Measurements from ENCODE around the gene GMFB. TPM values are rescaled to one million over a fixed set of nuclear protein-coding genes. Genes with fewer than 3 reads are reported as not detected.

GMFB gene
- total and polyA plus RNA-seq, 9 of the 15 experiments (the other 6 are each of a cell fraction or from before 2014, with no cell fraction given) = 14.0 to 31.7 (median 20.5) TPM

- TF ChIP-seq ZNF407 (IDR thresholded peaks at IDR 0.05; ENCODE audit: low read depth) = no peak
- 0 out of 2 replicates have a peak, but pooled peaks have one; percentile 56 for TF ChIP-seq JUNB (CRISPR knock-in tag; conservative IDR thresholded peaks at IDR 0.05)
- no peak for TF ChIP-seq NKRF (IDR thresholded peaks at IDR 0.05; ENCODE audit: borderline replicate concordance)
- TF ChIP-seq NCOA4 (IDR thresholded peaks at IDR 0.05; ENCODE audit: partially characterized antibody) = no peak
- no peak for TF ChIP-seq L3MBTL2 (IDR thresholded peaks at IDR 0.05)
- TF ChIP-seq SOX6 (IDR thresholded peaks at IDR 0.05) = peak; percentile 55
- no peak for TF ChIP-seq ATF2 (CRISPR knock-in tag; IDR thresholded peaks at IDR 0.05)
- TF ChIP-seq TBP (optimal IDR thresholded peaks at IDR 0.05; ENCODE audit: low read depth, low read length) = no peak
- peak; percentile 57 for TF ChIP-seq NCOR1 (IDR thresholded peaks at IDR 0.05)
- no peak for TF ChIP-seq POLR2H (tag; IDR thresholded peaks at IDR 0.05; ENCODE audit: low read depth)
- TF ChIP-seq CBX3 (IDR thresholded peaks at IDR 0.05; ENCODE audit: borderline replicate concordance in 1 of 2, low read length in 2 of 2) = no peak
- TF ChIP-seq CBX8 (IDR thresholded peaks at IDR 0.05; ENCODE audit: borderline replicate concordance, extremely low read depth, low read depth, low read length, poor library complexity, severe bottlenecking) = no peak
- TF ChIP-seq GATAD2B (IDR thresholded peaks at IDR 0.05; ENCODE audit: borderline replicate concordance) = peak; percentile 72; the same call in 1 of the 2 replicates
- TF ChIP-seq CEBPG (CRISPR knock-in tag; IDR thresholded peaks at IDR 0.05) = no peak
- no peak for TF ChIP-seq CEBPG (tag; conservative IDR thresholded peaks at IDR 0.05 in 1 of 2, IDR thresholded peaks at IDR 0.05 in 1 of 2)
- no peak for TF ChIP-seq ZBTB17 (CRISPR knock-in tag; IDR thresholded peaks at IDR 0.05)
Measured at GRCh38 chr14:54435500-54435981, 53.2 kb downstream of the GMFB start (continued).
